Measurements from ENCODE around the gene NUBP2. TPM values are rescaled to one million over a fixed set of nuclear protein-coding genes. Genes with fewer than 3 reads are reported as not detected.

The NUBP2 gene
- total RNA-seq, 1 experiment from 2014 or later, result 97.2 TPM

DNA sequence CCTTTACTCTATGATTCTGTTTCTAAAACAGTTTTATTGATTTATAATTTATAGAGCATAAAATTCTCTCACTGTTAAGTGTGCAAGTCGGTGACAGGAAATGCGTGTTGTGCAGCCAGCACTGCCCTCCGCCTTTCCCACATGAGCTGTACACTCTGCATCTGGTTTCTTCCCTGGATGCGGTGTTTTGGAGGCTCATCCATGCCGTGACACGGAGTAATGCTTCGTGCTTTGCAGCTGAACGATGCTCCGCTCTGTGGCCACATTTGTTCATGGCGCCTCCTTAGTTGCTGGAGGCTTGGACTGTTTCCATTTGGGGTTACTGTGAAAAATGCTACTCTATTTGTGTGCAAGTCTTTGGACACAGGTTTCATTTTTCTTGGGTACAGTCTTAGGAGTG lies 17.9 kb downstream of the NUBP2 start:
- no peak for DNase-seq (ENCODE audit: low read depth)

DNA sequence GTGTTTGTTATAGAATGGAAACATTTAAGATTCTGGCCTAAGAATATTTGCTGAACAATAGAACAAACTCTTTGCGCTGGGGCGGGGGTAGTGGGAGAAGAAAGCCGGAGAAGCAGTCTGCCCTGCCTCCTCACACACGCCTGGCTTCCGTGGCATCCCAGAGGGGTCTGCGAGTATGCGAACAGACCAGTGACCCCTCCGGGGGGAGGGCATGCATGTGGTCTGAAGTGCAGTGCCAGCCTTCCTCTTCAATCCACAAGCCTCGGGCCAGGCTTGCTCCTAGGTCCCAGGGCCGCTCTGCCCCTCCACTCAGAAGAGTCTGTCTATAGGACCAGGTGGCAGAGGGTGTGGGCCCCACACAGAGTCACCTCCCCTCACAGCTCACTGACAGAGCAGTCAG lies 24.9 kb downstream of the NUBP2 start:
- no peak for DNase-seq (ENCODE audit: low read depth)

DNA sequence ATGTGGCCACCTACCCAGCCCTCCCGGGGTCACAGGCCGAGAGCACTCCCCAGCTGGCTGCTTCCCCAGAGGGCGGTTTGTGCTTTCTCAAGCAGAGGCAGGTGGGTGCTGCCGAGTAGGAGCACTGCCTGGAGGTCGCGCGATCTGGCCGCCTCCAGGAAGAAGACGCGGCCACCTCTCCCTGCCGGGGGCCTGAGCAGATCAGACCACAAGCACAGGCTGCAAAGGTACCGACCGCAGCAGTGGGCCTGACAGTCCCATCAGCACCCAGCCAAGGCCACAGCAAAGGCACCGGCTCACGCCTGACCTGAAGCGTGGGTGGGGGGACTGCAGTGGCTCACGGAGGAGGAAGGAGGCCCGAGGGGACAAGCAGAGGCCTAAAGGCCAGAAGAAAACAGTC lies 25.9 kb downstream of the NUBP2 start:
- DNase-seq (ENCODE audit: low read depth), result no peak

DNA sequence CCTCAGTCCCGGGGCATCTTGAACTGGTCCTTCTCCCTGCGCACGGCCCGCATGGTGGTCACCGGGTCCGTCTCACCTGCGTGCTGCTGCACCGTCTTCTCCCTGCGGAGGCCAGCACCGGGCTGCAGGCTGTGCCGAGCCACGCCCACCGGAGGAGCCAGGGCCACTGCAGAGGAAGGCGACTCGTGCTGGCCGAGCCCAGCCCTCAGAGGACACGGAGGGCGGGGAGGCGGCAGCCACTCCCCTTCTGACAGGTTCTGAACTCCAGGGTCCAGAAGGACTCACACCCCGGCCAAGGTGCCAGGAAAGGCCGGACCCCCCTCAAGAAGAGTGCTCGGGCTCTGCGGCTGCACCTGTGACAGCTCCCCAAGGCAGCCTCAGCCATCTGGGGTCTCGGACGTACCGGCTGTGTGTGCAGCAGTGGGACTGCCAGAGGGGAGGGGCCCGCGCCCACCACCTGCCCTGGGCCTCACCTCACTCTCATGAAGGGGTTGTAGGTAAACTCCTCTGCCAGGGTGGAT lies 26.6 kb downstream of the NUBP2 start:
- DNase-seq (ENCODE audit: low read depth), result no peak

DNA sequence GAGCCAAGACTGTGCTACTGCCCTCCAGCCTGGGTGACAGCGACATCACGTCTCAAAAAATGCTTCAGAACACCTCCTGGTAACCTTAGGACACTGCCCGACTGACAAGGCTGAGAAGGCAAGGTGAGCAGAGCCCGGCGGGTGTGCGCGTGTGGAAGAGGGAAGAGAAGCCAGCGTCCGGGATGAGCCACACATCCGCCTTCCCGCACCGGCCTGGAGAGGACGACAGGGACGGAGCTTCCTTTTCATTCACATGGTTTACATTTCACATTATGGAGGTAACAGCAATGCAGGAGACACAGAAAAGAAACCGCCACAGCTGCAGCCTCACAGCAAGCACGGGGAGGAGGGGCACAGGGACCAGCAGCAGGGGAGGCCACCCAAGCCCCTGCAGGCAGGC lies 27.3 kb downstream of the NUBP2 start:
- no peak for DNase-seq (ENCODE audit: low read depth)

DNA sequence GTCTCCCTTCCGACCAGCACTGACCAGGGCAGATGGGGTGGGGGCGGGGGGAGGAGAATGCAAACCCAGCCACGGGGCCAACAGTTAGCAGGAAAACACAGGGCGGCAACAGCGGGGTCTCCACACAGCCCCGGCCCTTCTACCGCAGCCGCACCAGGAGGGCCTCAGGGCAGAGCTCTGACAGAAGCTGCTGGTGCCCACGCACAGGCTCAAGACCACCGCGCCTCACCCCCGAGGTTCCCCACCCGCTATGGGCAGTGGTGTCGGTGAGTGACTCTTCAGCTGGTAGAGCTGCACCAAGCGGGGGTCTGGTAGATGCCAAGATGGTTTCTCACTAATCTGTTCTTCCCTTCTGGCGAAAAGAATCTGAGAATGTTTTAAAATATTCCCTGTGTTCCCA lies 27.8 kb downstream of the NUBP2 start:
- no peak for DNase-seq (ENCODE audit: low read depth)

DNA sequence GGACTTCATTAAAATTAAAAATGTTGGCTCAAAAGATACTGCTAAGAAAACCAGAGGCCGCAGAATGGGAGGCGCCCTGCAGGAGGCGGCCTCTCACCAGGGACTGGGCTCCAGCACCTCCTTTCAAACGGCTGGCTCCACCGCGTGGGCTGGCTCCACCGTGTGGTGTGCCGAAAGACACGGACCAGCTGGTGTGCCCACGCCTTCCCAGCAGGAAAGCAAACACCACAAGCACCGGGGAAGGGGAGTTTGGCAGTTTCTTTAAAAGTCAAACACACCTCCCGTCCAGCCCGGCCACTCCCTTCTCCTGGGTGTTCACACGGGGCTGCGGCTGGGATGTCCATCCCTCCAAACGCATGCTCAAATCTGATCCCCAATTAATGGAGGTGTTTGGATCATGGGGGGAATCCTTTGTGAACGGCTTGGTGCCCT lies 30.0 kb downstream of the NUBP2 start:
- peak; percentile 55 for DNase-seq (ENCODE audit: low read depth)

DNA sequence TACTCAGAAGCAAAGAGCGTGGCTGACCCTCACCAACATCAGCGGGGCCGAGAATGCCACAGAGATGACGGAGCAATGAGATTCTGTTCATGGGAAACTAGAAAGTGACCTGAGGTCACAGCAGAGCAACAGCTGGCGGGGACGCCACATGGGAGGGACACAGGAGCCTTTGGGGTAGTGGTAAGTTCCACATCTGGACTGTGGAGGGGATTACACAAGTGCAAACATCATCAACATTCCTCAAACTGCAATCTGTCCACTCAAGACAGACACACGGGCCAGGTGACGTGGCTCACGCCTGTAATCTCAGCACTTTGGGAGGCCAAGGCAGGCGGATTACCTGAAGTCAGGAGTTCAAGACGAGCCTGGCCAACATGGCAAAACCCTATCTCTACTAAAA lies 32.7 kb downstream of the NUBP2 start:
- no peak for DNase-seq (ENCODE audit: low read depth)

DNA sequence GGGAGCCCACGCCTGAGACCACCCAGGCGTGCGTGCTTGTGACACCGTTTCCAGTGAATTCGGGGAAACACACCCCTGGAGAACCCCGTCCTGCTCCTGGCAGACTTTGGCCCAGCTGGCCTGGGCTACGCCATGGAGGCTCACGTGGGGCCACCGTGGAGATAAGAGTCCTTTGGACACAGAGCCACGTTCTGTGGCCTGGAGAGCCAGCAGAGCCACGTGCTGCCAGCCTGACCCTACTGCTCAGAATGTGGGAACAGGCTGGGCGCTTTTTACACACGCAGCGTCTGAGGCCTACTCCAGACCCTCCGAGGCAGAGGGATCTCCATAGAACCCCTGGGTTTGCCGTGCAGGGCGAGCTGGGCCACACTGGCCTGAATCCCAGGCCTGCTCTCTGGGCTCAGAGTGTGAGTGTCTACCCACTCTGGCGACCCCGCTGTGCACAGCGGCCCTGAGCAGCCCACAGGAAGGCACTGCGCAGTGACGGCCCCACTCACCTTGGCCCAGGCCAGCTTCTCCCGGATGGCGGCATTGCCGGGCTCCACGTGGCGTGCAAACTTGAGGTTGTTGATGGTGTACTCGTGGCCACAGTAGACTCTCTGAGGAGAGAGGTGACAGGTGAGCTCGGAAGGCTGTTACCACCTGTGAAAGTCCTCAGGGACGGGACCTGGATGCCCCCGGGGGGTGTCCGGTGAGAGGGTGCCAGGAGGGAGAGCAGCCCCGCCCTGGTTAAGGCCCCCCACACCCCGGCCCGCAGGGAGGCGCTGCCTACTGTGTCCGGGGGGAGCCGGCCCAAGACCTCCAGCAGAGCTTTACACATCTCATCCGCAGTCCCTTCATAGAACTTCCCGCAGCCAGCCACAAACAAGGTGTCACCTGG lies 33.9 kb downstream of the NUBP2 start:
- no peak for DNase-seq (ENCODE audit: low read depth)

DNA sequence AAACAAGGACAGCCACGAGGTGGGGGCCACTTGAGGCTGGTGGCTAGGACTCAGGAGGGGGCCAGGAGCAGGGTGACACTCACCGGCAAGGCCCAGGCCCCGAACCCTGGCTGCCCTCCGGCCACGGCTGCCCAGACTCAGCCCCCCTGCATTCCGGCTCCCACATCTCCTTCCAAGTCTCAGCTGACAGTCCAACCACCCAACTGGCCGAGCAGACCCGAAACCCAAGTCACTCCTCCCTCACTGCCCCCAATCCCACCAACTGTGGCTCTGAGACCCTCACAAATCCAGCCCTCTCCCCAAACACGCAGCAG lies 34.5 kb downstream of the NUBP2 start:
- no peak for DNase-seq (ENCODE audit: low read depth)

DNA sequence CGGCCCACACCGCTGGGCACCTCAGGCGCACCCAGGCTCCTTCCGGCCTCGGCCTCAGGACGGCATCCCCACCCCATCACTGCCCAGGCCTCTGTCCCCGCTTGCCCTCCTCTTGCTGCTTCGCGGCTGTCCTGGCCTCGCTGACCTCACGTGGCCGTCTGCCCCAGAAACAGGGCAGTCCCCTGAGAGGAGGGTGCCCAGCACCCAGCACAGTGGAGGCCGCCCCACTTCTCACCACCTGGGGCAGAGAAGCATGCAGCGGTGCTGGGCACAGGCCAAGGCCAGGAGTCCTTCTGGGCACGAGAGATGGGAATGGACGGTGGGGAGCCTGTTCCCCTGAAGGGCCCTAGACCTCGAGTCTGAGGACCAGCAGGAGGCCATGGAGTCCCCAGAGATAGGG lies 35.0 kb downstream of the NUBP2 start:
- DNase-seq (ENCODE audit: low read depth), result no peak

DNA sequence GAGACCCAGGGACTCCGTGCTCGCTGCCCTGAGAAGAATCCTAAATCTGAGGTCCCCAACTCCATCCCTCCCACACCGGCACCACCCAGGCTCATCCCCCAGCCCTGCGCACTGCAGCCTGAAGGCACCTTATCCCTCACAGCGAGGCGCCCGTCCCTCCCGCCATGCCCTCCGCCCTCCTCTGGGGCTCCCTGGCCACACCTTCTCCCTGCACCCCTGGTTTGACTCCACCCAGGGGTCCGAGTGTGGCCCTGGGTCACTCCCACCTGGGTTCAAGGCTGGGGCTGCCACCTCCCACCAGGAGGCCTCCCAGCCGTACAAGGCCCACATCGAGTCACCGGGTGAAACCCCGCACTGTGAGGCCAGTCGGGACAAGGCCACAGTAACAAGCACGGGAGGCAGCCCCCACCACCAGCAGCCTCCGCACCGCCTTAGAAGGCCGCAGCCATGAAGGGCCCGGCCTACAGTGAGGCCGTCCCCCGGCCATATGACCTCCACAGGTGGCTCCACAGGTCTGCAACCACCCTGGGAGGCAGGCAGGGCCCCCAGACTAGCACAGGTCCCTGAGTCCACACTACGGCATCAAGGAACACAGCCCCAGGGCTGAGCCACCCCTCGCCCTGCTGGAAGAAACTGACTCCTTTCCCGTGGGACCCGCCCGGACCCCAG lies 35.6 kb downstream of the NUBP2 start:
- DNase-seq (ENCODE audit: low read depth), result no peak

DNA sequence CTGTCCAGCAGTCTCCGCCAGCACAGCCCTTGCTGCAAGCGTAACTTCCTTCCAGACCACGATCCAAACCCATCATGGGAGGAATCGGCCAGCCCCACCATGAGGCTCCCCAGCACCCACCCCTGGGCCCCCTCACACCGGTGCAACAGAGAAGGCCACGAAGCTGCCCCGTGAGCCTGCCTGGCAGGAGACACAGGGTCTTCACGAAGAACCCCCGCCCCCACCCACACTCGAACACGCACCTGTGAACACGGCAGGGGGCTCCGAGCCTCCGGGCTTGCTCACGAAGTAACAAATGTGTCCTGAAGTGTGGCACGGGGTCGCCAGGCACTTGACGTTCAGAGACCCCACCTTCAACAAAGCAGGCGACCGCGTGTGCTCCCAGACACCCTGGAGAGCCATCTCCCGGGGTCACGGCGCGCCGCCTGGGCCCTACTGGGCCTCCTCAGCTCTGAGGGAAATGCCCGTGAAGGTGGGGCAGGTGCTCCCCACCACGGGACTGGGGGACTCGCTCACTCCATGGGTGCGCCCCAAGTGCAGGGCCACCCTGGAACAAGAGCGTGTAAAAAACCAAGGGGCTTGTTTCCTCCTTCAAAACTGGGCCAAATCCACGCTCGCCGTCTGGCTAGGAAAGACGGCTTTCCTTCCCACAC lies 36.2 kb downstream of the NUBP2 start:
- no peak for DNase-seq (ENCODE audit: low read depth)

DNA sequence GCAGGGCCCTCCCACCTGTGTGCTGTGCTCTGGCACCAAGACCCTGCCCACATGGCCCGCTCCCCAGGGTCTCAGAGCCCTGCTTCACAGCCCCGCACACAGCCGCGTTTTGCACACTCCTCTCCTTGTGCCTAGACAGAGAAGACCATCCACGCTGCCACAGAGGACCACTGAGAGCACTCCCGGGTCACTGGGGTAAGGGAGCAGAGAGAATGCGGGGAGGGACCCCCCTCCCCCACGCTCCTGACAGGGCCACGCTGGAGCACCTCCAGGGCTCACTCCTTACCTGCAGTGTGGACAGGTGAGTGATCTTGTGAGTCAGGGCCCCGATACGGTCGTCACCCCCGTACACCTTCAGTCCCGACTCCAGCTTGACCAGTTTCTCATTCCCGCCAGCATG lies 36.9 kb downstream of the NUBP2 start:
- DNase-seq (ENCODE audit: low read depth), result no peak

DNA sequence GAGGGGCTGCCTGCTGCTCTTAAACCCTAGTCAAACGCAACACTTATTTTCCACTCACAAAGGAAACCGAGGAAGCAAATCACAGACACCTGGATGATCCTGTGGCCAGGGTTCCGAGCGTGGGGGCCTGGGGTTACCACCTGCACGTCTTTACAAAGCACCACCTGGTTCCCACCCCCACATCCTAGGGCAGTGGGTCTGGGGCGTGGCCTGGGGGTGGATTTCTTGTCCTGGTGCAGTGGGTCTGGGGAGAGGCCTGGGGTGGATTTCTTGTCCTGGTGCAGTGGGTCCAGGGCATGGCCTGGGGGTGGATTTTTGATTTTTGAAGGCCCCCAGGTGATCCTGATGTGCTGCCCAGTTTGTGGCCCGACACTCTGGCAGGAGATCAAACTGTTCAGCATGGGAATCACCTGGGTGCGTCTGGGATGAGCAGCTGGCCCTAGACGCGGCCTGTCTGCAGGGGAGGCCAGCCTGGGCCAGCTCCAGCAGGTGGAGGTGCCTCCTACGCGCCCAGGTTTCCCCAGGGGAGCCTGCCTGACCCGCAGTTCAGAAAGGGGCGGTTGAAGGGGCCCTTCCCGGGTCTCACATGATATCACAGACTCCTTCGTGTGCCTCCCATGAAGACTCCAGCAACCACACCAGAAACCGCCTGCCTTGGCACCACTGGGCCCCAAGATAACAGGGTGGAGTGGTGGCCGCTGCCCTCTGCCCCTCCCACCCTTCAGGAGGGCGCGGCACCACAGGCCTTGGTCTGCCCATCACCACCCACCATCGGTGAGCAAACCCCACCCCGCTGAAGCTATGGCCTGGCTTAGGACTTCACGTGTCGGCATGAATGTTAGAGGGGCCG lies 37.6 kb downstream of the NUBP2 start:
- no peak for DNase-seq (ENCODE audit: low read depth)

DNA sequence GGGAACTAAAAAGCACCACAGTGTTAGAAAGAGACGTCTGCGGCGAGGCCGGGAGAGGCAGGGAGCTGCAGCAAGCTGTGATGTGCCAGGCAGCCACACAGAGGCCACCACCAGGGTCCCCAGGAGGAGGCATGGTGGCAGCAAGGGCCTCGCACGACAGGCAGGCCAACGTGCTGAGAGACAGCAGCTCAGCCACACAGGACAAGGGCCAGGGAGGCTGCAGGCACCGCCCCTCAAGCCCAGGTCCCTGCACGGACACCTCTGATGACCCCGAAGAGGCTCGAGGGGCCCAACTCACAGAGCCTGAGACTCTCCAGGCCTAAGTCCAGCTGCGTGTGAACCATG lies 38.2 kb downstream of the NUBP2 start:
- no peak for DNase-seq (ENCODE audit: low read depth)

DNA sequence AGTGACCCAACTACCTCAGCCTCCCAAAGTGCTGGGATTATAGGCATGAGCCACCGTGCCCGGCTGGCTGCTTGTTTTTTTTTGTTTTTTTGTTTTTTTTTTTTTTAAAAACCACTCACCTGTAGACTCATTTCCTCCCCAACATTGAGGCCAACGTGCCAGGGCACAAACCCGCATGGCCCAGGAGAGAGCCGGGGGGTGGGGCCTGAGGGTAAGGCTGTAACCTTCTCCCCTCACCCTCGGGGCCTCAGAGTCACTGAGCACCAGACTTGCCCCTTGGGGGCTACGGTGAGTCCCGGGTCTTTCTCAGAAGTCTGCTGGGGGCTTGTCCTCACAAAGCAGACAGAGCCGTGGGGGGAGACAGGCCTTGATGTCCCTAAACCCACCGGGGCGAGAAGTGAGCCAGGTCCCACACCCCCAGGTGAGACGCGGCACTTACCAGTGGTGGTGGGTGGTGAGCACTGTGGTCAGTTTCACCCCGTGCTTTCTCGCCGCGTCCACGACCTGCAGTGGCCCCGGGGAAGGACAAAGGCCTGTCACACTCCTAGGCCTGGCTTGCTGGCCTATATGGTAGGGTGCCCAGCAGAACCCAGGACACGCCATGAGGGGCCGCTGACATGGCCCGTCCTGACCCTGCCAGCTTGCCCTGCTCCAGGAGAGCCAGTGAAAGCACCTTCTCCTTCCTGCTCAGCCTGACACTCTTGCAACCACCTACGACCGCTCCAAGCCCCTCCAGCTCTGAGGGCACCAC lies 39.3 kb downstream of the NUBP2 start:
- DNase-seq (ENCODE audit: low read depth), result no peak

DNA sequence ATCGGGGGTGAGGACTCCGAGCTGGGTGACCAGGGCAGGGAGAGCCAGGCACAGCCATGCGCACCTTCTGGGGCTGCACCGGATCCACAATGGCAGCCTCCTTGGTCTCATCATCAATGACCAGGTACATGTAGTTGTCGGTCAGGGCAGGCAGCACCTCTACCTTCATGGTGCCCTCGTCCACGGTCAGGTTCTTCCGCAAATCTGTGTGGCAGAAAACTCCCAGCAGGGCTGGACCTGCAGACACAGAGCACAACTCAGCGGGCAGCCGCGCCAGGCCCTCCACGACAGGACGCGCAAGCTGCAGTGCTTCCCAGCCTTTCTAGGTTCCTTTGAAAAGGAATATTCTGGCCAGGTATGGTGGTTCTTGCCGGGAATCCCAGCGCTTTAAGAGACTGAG lies 40.0 kb downstream of the NUBP2 start:
- no peak for DNase-seq (ENCODE audit: low read depth)

DNA sequence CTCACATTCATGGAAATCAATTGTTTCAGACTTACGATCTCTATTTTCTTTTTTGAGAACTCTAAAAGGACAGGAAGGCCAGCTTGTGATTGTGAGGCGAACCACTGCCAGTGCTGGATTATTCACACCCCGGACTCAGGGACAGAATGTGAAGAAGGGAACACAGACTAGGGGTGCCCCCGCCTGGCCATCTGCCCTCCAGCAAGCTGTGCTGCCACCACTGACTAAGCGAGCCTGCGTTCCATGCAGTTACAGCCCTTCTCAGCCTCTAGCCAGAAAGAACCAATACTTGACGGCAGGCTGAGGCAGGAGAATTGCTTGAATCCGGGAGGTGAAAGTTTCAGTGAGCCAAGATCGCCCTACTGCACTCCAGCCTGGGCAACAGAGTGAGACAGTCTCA lies 41.1 kb downstream of the NUBP2 start:
- DNase-seq (ENCODE audit: low read depth), result peak; percentile 54

DNA sequence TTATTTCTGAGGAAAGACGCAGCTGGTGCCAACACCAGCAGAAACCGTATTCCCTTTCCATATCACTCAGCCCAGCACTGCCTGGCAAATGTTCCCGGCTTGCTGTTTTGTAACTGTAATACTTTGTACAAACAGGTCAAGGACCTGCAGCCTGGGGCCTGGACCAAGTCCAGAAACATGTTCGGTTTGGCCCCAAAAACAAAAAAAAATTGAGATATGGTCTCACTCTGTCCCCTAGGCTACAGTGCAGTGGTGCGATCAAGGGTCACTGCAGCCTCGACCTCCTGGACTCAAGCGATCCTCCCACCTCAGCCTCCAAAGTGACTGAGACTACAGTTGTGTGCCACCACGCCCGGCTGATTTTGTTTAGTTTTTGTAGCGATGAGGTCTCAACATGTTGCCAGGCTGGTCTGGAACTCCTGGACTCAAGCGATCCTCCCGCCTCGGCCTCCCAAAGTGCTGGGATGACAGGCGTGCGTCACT lies 42.7 kb downstream of the NUBP2 start:
- no peak for DNase-seq (ENCODE audit: low read depth)
